Ovary (tissue), 3 donors: ENCODE results near the gene LRIG1.

Source experiments
- CTCF ChIP-seq, 3 donors: fragments of 450-650 bp in 2 of 3; fragments of 200-600 bp in 1 of 3; IDR thresholded peaks; one replicate each; pipeline versions ENCODE4 v1.5.1 to v1.8.0; 2016 to 2022; ENCODE audit warnings: antibody characterized with exemption in 3 of 3, mild to moderate bottlenecking in 1 of 3
- POLR2A ChIP-seq: fragments of 450-650 bp; IDR thresholded peaks from one replicate; pipeline ENCODE4 v1.6.1; 2017; ENCODE audit warnings: antibody characterized with exemption, mild to moderate bottlenecking, moderate library complexity
- donor health status: DM: no; HTN: no; CAD: no.

- TF ChIP-seq CTCF (IDR thresholded peaks at IDR 0.05) (no peak), POLR2A (no peak)
Measured at GRCh38 chr3:66399529-66400232, 101.1 kb downstream of the LRIG1 start.
